HG02798 (cell line): Measurements from ENCODE around the gene WIPF2.
"Not testable (repeated sequence)": the region's sequence is repeated elsewhere in the genome, so short reads cannot be mapped to it uniquely, and the experiment has no call there.

Experiments
- ATAC-seq: cut with Tn5 transposase; IDR thresholded peaks from one replicate; pipeline ENCODE4 v1.9.1; 2021; ENCODE audit warnings: mild to moderate bottlenecking; ENCODE audit not compliant: unreplicated experiment, poor library complexity

Gene WIPF2

DNA sequence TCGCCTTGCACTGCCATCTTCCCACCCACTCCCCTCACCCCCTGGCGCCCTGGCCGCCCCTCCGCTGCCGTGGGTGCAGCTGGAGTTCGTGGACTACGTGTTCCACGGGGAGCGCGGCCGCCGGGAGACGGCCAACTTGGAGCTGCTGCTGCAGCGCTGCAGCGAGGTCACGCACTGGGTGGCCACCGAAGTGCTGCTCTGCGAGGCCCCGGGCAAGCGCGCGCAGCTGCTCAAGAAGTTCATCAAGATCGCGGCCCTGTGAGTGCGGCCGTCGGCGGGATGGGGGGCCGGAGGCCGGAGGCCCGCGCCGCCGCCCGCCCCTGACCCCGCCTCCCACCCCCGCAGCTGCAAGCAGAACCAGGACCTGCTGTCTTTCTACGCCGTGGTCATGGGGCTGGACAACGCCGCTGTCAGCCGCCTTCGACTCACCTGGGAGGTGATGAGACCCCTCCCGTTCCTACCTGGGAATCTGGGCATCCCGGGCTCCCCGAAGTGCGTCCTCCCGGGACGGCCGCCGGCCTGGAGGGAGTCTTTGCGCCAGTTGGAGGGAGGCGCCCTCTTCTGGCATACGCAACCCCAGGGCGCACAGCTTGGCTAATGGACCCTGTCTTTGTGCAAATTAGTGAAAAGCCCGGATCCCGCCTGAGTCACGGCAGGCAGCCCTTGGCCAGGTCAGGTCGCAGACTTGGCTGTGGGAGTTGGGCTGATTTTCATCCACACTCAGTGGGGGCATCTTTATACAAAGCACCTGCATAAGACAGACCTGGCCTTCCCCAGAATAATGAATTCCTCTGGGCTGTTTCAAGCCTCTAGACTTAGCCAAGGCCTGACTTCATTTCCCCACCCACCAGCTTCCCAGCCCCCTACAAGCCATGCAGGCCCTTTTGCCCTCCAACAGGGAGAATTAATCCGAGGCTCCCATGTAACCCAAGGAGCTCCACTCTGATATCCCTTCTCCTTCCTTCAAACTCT lies 27.6 kb upstream of the WIPF2 start:
- peak; percentile 72 for ATAC-seq

GRCh38 chr17:40192961-40193360 lies 26.1 kb upstream of the WIPF2 start:
- ATAC-seq: no peak

DNA sequence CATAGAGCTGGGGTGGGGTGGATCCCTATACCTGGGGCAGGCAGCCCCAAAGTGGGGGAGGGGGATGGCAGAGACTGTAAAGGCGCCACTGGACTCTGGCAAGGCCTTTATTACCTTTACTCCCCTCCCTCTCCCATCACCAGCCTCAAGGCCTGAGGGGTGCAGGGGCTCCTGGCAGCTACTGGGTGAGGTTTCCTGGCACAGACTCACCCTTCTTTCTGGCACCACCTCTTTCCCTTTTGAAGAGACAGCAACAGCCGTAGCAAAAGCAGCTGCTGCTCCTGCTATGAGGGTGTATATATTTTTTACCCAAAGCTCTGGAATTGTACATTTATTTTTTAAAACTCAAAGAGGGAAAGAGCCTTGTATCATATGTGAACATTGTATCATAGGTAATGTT lies 24.3 kb upstream of the WIPF2 start:
- no peak for ATAC-seq

GRCh38 chr17:40197550-40197949 lies 21.6 kb upstream of the WIPF2 start:
- ATAC-seq: no peak

GRCh38 chr17:40197965-40198456 lies 21.1 kb upstream of the WIPF2 start:
- not testable (repeated sequence) for ATAC-seq

GRCh38 chr17:40198576-40198975 lies 20.5 kb upstream of the WIPF2 start:
- ATAC-seq: no peak

- no peak for ATAC-seq
These were observed 16.0 kb upstream of the WIPF2 start for GRCh38 chr17:40203131-40203530.

DNA sequence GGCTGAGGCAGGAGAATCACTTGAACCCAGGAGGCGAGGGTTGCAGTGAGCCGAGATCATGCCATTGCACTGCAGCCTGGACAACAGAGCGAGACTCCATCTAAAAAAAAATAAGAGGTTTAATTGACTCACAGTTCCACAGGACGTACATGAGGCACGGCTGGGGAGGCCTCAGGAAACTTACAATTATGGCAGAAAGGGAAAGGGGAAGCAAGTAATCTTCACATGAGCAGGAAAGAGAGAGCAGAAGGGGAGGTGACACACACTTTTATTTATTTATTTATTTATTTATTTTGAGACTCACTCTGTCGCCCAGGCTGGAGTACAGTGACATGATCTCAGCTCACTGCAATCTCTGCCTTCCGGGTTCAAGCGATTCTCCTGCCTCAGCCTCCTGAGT lies 12.9 kb upstream of the WIPF2 start:
- not testable (repeated sequence) for ATAC-seq

- no peak for ATAC-seq
These were observed 9.6 kb upstream of the WIPF2 start for GRCh38 chr17:40209404-40210093.

DNA sequence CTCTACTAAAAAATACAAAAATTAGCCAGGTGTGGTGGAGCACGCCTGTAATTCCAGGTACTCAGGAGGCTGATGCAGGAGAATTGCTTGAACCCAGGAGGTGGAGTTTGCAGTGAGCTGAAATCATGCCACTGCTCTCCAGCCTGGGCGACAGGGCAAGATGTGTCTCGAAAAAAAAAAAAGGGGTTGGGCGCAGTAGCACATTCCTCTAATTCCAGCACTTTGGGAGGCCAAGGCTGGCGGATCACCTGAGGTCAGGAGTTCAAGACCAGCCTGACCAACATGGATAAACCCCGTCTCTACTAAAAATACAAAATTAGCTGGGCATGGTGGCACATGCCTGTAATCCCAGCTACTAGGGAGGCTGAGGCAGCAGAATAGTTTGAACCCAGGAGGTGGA lies 5.2 kb upstream of the WIPF2 start:
- not testable (repeated sequence) for ATAC-seq

DNA sequence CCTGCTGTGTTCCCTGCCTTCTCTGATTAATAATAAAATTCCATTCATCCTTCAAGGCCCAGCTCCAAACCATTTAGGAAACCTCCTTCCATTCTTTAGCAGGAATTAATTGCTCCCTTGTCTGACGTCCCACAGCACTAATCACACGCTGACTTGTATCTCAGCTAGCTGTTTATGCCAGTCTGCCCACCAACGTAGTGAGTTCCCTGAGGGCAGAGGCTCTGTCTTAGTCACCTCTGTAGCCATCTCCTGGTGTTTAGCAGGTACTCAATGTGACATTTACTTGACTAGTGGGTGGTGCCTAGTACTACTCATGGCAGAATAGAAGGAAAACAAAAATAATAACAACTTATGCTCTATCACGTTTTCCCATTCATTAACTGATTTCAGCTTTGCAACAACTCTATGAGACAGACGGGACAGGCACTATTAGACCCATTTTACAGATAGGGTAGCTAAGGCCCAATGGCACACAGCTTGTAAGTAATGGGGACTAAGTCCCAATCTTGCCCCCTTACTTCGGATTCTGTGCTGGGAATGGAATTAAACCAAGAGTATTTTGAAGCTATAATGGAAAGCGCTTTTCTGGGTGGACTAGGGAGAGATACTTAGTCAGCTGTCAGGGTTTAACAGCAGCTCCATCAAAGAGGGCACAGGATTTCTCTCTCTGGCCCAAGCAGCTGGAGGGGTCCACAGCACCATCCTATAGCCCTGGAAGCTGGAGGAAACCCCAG lies 931 bp upstream of the WIPF2 start:
- no peak for ATAC-seq

DNA sequence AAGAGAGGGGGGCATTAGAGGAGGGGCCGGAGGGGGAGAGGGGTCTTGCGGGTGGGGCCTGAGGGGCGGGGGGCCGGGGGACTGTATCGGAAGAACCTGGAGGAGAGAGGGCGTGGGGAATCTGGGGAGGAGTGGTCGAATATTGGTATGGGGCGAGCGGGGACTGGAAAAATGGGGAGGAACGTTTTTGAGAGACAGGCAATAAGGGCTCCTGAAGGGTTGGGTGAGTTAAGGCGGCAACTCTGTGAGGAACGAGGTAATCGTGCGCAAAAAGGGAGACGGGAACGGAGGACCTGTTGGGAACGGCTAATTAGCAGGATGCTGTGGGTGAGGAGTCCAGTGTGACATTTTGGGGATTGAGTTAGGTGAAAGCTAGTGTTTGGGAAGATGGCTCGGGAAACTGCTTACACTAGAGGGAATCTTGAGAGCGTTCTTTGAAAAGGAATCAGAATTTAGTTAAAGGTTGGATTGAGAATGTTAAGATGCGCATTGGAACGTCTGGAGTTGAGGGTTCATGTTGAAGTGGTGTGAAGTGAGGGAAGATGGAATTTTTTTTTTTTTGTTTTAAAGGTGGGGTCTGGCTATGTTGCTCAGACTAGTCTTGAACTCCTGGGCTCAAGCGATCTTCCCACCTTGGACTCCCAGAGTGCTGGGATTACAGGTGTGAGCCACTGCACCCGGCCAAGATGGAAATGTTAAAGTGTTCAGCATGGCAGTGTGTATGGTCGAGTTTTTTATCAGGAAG lies 662 bp downstream of the WIPF2 start:
- peak; percentile 7 for ATAC-seq

- ATAC-seq: no peak
These were observed 5.8 kb downstream of the WIPF2 start for GRCh38 chr17:40224718-40225550.

DNA sequence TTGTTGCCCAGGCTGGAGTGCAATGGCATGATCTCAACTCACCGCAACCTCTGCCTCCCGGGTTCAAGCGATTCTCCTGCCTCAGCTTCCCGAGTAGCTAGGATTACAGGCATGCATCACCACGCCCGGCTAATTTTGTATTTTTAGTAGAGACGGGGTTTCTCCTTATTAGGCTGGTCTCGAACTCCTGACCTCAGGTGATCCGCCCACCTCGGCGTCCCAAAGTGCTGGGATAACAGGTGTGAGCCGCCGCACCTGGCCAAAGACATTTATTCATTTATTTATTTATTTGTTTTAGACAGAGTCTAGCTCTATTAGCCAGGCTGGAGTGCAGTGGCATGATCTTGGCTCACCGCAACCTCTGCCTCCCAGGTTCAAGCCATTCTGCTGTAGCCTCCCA lies 10.0 kb downstream of the WIPF2 start:
- not testable (repeated sequence) for ATAC-seq

GRCh38 chr17:40230670-40231069 lies 11.6 kb downstream of the WIPF2 start:
- ATAC-seq: no peak

- ATAC-seq: not testable (repeated sequence)
These were observed 12.8 kb downstream of the WIPF2 start for GRCh38 chr17:40231928-40232327.

DNA sequence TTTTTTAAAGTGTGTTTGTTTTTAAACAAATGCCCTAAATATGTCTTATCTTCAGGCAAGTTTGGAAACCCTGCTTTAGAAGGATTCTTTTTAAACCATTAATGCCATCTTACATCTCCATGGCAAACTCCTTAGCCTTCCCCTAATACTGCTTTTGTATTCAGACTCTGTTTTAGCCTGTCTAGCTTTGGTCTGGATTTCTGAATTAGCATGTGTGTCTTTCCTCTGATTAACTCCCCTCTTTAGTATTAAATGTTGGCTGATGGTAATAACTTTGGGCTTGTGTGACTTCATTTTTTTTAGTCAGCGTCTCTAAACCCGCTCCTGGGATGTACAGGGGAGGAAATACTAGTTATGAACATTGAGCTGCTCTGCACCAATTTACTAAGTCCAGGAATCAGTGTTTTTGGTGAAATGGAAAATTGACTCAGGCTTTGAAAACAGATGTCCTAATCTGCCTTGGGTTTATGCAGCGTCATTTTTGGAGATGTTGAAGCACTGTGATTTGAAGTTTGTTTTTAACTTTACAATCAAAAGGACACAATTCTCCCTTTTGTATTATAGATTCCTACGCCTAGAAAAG lies 22.2 kb downstream of the WIPF2 start:
- ATAC-seq: no peak

DNA sequence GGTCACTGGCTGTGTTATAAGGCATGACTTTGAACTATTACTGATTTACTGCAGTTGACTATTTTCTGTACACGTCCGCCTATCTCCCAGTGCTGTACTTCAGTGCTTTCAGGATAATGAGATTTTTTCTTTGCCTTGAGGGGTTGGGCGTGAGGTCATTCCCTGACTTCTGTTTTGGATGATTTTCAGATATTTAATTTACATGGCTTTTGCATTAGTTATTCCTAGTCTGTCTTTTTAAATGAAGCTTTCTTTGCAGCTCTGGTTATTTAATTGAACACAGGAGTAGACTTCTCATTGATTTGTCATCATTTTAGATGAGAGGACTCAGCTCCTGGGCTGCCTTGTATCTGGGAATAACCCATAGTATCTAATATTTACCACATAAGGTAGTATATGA lies 23.7 kb downstream of the WIPF2 start:
- ATAC-seq: no peak

GRCh38 chr17:40243761-40244160 lies 24.7 kb downstream of the WIPF2 start:
- no peak for ATAC-seq
